ENCODE results near the gene ZNRF3.

Gene ZNRF3

GRCh38 chr22:28918550-28919271 lies 35.3 kb downstream of the ZNRF3 start:
- TF ChIP-seq ZNF565 (CRISPR knock-in tag; conservative IDR thresholded peaks at IDR 0.05; ENCODE audit: low read depth) (no peak), ESRRG (CRISPR knock-in tag; IDR thresholded peaks at IDR 0.05) (no peak), TCF4 (CRISPR knock-in tag; IDR thresholded peaks at IDR 0.05; ENCODE audit: borderline replicate concordance) (no peak), CSDC2 (CRISPR knock-in tag; IDR thresholded peaks at IDR 0.05) (no peak), ISL1 (CRISPR knock-in tag; IDR thresholded peaks at IDR 0.05) (no peak), TSHZ2 (CRISPR knock-in tag; IDR thresholded peaks at IDR 0.05) (no peak)
- peak; percentile 17; the same call in 2 of the 3 replicates for ATAC-seq

GRCh38 chr22:28920757-28921584 lies 37.6 kb downstream of the ZNRF3 start:
- ATAC-seq = no peak
- TF ChIP-seq CSDC2 (CRISPR knock-in tag; IDR thresholded peaks at IDR 0.05) (no peak), TOX (CRISPR knock-in tag; IDR thresholded peaks at IDR 0.05; ENCODE audit: borderline replicate concordance) (no peak), PPARA (CRISPR knock-in tag; IDR thresholded peaks at IDR 0.05; ENCODE audit: borderline replicate concordance) (no peak), ARNTL (CRISPR knock-in tag; IDR thresholded peaks at IDR 0.05; ENCODE audit: borderline replicate concordance, low read depth) (no peak), SNAI2 (CRISPR knock-in tag; IDR thresholded peaks at IDR 0.05) (no peak), PATZ1 (CRISPR knock-in tag; IDR thresholded peaks at IDR 0.05; ENCODE audit: borderline replicate concordance) (no peak), GLIS3 (CRISPR knock-in tag; IDR thresholded peaks at IDR 0.05) (no peak), ZFP30 (CRISPR knock-in tag; IDR thresholded peaks at IDR 0.05) (no peak), OSR1 (CRISPR knock-in tag; IDR thresholded peaks at IDR 0.05) (no peak), ESRRG (CRISPR knock-in tag; IDR thresholded peaks at IDR 0.05) (no peak), POU6F1 (CRISPR knock-in tag; IDR thresholded peaks at IDR 0.05; ENCODE audit: borderline replicate concordance, low read depth) (no peak), ZFP3 (CRISPR knock-in tag; IDR thresholded peaks at IDR 0.05) (no peak), CREB5 (CRISPR knock-in tag; IDR thresholded peaks at IDR 0.05; ENCODE audit: low read depth) (no peak), TCF4 (CRISPR knock-in tag; IDR thresholded peaks at IDR 0.05; ENCODE audit: borderline replicate concordance) (no peak), TSHZ2 (CRISPR knock-in tag; IDR thresholded peaks at IDR 0.05) (no peak), ZNF70 (CRISPR knock-in tag; IDR thresholded peaks at IDR 0.05) (no peak)

All from SK-N-SH treated with all-trans-retinoic acid at 6 μM for 48 hours (cell line).